Activated T-cell treated with anti-CD3 and anti-CD28 coated beads, Interleukin-2, amount 50 U/mL, for 4 hours (primary cell): ENCODE measurements around the gene MISP3. TPM values are rescaled to one million over a fixed set of nuclear protein-coding genes. Genes with fewer than 3 reads are reported as not detected.
A peak's percentile ranks its signal among the peaks of the same experiment; 100 is the strongest.

Experiments
- ATAC-seq, 2 donors: fragments of 200-7000 bp; cut with Tn5 transposase; one replicate each; pipeline ENCODE4 v1.10.0; 2021
- DNase-seq: peaks from one replicate; pipeline ENCODE4 v3.0.0-alpha.2; 2020
- H3K27me3 Mint-ChIP-seq: one replicate; pipeline ENCODE4 v1.8.0; 2021; ENCODE audit warnings: low read depth, mixed read lengths
- H3K36me3 Mint-ChIP-seq: one replicate; pipeline ENCODE4 v1.8.0; 2022; ENCODE audit warnings: mixed read lengths; ENCODE audit not compliant: insufficient read depth
- H3K4me1 Mint-ChIP-seq: one replicate; pipeline ENCODE4 v1.8.0; 2021; ENCODE audit warnings: low read depth, mixed read lengths
- H3K4me3 Mint-ChIP-seq: one replicate; pipeline ENCODE4 v1.8.0; 2021; ENCODE audit warnings: mild to moderate bottlenecking, moderate library complexity, mixed read lengths
- H3K9me3 Mint-ChIP-seq: one replicate; pipeline ENCODE4 v1.8.0; 2021; ENCODE audit warnings: mixed read lengths
- total RNA-seq, 3 donors: library from RNA; stranded (reverse); gene quantifications; one replicate each; pipeline ENCODE4 v1.2.1, GENCODE V29; 2021

MISP3 gene
- total RNA-seq, 3 donors from 2014 or later, result 0.24 to 0.48 (median 0.43) TPM

DNA sequence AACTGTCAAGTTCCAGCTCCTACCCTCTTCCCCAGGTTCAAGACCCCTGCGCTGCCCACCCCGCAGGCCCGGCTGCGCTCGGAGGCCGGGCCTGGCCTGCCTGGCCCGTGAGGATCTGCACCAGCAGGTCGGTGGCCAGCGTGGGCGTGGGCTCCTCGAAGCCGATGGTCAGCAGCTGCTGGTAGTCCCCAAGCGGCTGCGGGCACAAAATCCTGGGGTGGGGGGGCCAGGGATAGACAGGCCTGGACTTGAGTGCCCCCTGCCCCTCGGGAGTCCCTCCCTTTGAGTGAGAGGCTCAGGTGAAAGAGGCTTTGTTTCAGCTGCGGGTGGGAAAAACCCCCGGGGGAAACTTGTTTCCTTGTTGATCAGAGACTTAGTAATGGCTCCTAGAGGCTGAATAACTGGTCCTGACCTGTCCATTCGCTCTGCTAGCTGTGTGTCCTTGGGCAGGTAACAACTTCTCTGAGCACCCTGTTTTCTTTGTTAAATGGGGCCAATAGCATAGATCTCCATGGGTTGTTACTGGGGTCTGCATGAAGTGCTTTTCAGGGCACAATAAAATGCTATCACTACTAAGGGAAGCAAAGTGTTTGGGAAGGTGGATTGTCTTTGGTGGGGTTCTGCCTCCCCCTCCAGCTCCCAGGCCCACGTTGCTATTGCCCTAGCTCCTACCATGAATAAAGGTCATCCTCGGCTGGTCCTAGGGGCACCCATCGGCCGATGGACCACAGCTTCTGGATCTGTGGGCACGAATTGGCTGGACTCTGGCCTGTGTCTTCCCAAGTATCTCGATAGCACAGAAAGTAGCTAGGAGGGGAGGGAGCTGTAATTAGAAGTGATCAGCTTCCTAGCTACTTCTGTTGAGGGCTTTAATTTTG, 9.4 kb downstream of the MISP3 start:
- Mint-ChIP-seq H3K36me3 (no peaks in the 10 kb centered on the region), H3K4me1 (peaks cover 12% of the 10 kb centered on the region), H3K4me3 (peak overlapping the region; percentile 90), H3K9me3 (no peaks in the 10 kb centered on the region), H3K27me3 (no peaks in the 10 kb centered on the region)
- ATAC-seq (peak in 1 of 2 donors; percentile 12), DNase-seq (peak; percentile 20)

GRCh38 chr19:14082675-14082960, 10.0 kb downstream of the MISP3 start:
- Mint-ChIP-seq H3K27me3 (no peaks in the 10 kb centered on the region), H3K36me3 (no peaks in the 10 kb centered on the region), H3K4me3 (peak overlapping the region; percentile 90), H3K9me3 (no peaks in the 10 kb centered on the region), H3K4me1 (peaks cover 12% of the 10 kb centered on the region)
- ATAC-seq (no peak), DNase-seq (no peak)

GRCh38 chr19:14085309-14085995, 12.9 kb downstream of the MISP3 start, which contains the start of gene C19orf67:
TSS of gene C19orf67 (minus strand) at chr19:14085783. CDS start at chr19:14085627, 156 bp downstream.
- Mint-ChIP-seq H3K4me1 (peaks cover 14% of the 10 kb centered on the region), H3K9me3 (no peaks in the 10 kb centered on the region), H3K4me3 (no peak within 1 kb of the TSS), H3K27me3 (no peaks in the 10 kb centered on the region), H3K36me3 (peaks cover 8% of the 10 kb centered on the region)
- no peak for ATAC-seq
- no peak for DNase-seq

GRCh38 chr19:14086098-14086497, 13.5 kb downstream of the MISP3 start:
- ATAC-seq, result no peak
- H3K36me3 Mint-ChIP-seq, result peaks cover 8% of the 10 kb centered on the region
- no peaks in the 10 kb centered on the region for H3K9me3 Mint-ChIP-seq
- no peak for DNase-seq
- no peaks in the 10 kb centered on the region for H3K27me3 Mint-ChIP-seq
- peaks cover 12% of the 10 kb centered on the region for H3K4me1 Mint-ChIP-seq
- H3K4me3 Mint-ChIP-seq, result no peak overlapping the region

GRCh38 chr19:14088634-14089411, 16.2 kb downstream of the MISP3 start:
- H3K4me3 Mint-ChIP-seq, result peak overlapping the region; percentile 83
- peaks cover 13% of the 10 kb centered on the region for H3K4me1 Mint-ChIP-seq
- DNase-seq (no peak), ATAC-seq (no peak)
- peaks cover 7% of the 10 kb centered on the region for H3K9me3 Mint-ChIP-seq
- no peaks in the 10 kb centered on the region for H3K27me3 Mint-ChIP-seq
- peaks cover 8% of the 10 kb centered on the region for H3K36me3 Mint-ChIP-seq

GRCh38 chr19:14089412-14089661, 16.8 kb downstream of the MISP3 start:
- DNase-seq (peak; percentile 15), ATAC-seq (no peak)
- Mint-ChIP-seq H3K36me3 (peaks cover 8% of the 10 kb centered on the region), H3K27me3 (no peaks in the 10 kb centered on the region), H3K4me1 (peaks cover 13% of the 10 kb centered on the region), H3K9me3 (peaks cover 7% of the 10 kb centered on the region), H3K4me3 (peak overlapping the region; percentile 83)

DNA sequence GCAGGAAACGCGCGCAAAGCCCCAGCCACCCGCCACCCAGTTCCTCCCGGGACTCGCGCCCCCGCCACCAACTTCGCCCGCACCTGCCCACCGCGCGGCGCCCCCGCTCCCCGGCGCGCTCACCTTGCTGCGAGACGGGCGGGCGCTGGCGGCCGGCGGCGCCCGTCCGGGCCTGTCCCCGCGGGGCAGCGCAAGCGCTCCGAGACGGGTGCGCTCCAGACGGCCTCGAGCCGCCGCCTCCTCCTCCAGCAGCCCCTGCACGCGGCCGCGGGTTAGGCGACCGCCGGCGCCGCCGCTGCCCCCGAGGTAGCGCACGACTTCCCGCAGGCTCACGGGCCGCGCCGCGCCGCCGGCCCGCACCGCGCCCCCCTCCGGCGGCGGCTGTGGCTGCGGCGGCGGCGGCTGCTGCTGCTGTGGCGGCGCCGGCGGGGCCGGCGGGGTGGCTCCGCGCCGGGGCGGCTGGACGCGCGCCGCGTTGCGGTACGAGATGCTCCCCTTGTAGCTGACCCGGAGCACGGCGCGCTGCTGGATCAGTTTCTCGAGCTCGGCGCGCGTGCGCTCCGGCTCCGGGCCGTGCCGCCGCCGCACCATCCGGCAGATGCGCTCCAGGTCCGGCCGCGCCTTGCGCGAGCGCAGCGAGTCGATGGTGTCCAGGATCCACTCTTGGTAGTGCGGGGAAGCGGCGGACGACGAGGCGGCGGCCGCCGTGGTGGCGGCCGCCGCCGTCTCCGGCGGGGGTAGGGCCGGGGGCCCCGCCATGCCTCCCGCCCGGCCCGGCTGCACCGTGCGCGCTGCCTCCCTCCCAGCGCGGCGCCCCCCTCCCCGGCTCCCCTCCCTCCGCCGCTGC, 17.3 kb downstream of the MISP3 start:
- DNase-seq, result peak; percentile 40

DNA sequence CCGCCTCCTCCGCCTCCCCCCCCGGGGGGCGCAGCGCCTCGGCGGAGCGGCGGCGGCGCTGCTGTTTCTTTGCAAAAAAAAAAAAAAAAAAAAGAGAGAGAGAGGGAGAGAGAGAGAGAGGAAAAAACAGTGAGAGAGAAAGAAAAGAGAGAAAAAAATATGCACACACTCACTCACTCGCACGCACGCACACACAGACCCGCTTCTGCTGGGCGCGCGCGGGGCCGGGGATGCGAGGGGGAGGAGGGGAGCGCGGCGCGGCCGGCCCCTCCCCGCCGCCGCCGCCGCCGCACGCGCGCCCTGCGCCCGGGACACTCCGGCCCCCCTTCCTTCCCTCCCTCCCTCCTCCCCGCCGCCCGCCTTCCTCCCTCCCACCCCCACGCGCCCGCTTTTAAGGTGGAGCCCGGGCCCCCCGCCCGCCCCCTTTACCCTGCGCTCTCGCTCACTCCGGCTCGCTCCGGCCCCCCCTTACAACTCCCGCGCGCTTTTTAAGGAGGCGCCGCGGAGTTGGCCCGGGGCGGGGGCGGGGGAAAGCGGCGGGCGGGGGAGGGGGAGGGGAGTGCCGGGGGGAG, 18.0 kb downstream of the MISP3 start, which contains the start of gene SAMD1:
Gene SAMD1, minus strand, starts transcription at position 243 of the 572 bp plus-strand sequence.
- H3K4me3 Mint-ChIP-seq, result peak within 1 kb of the TSS; percentile 97
- peaks cover 8% of the 10 kb centered on the region for H3K36me3 Mint-ChIP-seq
- H3K4me1 Mint-ChIP-seq, result peaks cover 13% of the 10 kb centered on the region
- peaks cover 7% of the 10 kb centered on the region for H3K9me3 Mint-ChIP-seq
- no peaks in the 10 kb centered on the region for H3K27me3 Mint-ChIP-seq
- DNase-seq (peak; percentile 85), ATAC-seq (peak; percentile 65 to 68)

More for the DNA sequence above, 17.3 kb downstream of the MISP3 start:
- Mint-ChIP-seq H3K4me1 (peaks cover 13% of the 10 kb centered on the region), H3K36me3 (peaks cover 8% of the 10 kb centered on the region), H3K4me3 (peak overlapping the region; percentile 83), H3K9me3 (peaks cover 7% of the 10 kb centered on the region), H3K27me3 (no peaks in the 10 kb centered on the region)
- peak; percentile 19 to 23 for ATAC-seq

DNA sequence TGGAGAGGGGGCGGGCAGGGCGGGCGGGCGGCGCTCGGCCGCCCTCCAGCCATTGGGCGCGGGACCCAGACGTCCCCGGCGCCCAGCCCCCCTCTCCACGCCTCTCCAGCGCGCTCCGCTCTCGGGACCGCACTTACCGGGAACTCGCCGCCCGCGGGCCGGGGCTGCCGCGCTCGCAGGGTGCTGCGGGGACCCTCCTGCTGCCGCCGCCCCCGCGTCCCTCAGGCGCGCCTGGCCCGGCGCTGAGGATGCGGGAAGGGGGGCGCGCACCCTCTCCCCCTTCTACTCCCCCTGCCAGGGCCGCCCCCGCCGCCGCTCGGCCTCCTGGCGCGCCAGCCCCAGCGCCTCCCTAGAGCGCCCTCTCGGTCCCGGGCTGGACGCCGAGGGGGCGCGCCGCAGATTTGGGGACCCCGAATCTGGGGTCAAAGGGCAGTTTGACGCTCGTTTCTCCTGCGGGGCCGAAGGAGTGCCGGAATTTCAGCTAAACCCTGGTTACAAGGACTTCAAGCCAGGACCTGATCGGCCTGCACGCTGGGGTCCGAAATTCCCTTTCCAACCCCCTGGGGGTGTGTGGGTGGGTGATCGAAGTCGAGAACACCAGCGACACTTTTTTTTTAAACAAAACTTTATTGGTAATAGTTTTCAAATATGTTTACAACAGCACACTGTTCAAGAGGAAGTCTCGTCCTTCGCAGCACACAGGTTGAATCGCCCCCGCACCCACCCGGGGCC, 18.7 kb downstream of the MISP3 start:
- H3K4me1 Mint-ChIP-seq, result peaks cover 13% of the 10 kb centered on the region

DNA sequence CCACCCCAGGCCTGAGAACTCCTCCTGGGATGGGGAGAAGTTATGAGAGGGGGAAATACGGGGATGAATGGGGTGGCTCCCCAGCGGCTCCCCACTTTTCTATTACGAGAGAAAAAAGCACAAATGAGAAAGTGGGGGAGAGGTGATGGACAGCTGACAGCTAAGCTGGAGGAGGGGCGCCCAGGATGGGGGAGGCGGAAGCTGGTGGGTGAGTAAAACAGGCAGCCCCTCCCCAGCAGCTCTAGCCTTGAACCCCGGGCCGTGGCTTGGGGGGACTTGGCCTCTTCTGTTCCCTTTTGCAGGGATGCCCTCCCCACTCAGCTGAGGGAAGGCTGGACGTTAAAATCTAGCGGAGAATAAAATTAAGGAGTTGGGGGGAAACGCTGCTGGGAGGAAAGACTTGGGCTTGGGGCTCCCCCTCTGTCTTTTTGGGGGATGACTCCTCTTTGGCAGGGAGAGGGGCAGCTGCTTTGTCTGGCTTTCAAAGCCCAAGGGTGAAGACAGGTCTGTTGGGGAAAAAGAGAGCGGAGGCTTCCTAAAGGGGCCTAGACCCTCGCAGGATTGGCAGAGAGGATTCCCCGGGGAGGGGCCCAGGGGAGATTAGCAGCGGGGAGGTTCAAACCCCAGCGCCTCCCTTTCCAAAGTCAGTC, 19.4 kb downstream of the MISP3 start:
- DNase-seq, result no peak
- H3K27me3 Mint-ChIP-seq, result no peaks in the 10 kb centered on the region
- peak; percentile 2 to 3 for ATAC-seq
- H3K4me3 Mint-ChIP-seq, result peak overlapping the region; percentile 97
- peaks cover 12% of the 10 kb centered on the region for H3K36me3 Mint-ChIP-seq
- H3K9me3 Mint-ChIP-seq, result peaks cover 7% of the 10 kb centered on the region
- H3K4me1 Mint-ChIP-seq, result peaks cover 13% of the 10 kb centered on the region

More for the DNA sequence above, 18.7 kb downstream of the MISP3 start:
- Mint-ChIP-seq H3K9me3 (peaks cover 7% of the 10 kb centered on the region), H3K4me3 (peak overlapping the region; percentile 97), H3K27me3 (no peaks in the 10 kb centered on the region), H3K36me3 (peaks cover 8% of the 10 kb centered on the region)
- ATAC-seq, result peak; percentile 76 to 77
- DNase-seq, result peak; percentile 55

DNA sequence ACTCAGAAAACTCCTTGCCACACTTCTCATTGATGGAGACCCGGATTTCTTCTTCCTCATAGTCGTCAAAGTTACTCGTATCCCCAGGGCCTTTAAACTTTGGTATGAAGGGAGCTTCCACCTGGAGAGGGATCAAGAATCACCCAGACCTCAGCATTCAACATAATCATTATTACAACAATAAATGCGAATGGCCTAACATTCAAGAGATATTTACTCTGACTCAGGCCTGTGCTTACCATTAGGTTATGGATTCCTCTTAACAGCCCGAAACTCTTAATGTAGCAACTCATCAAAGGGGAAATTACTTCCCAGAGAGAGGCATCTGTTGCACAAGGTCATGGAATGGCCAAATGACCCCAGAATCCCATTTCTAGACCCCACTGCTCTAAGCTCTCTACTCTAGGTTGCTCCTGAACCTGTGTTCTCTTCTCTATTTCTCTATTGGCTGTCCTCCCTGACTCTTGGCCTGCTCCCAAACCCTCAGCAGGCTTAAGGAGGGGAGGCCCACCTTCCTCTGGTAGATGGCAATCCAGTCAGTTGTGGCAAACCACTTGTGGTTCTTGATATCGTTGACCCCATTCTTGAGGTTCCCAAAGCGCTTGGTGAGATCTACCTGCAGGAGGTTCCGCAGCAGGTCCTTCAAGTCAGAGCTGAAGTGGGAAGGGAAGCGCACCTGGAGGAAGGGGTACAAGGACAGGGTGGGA, 20.7 kb downstream of the MISP3 start:
- DNase-seq (no peak), ATAC-seq (no peak)
- Mint-ChIP-seq H3K4me3 (no peak overlapping the region), H3K4me1 (peaks cover 13% of the 10 kb centered on the region), H3K27me3 (no peaks in the 10 kb centered on the region), H3K9me3 (peaks cover 7% of the 10 kb centered on the region), H3K36me3 (peaks cover 12% of the 10 kb centered on the region)

GRCh38 chr19:14094854-14095253, 22.3 kb downstream of the MISP3 start:
- peaks cover 9% of the 10 kb centered on the region for H3K4me1 Mint-ChIP-seq
- H3K36me3 Mint-ChIP-seq, result peaks cover 8% of the 10 kb centered on the region
- no peak overlapping the region for H3K4me3 Mint-ChIP-seq
- no peak for ATAC-seq
- no peaks in the 10 kb centered on the region for H3K27me3 Mint-ChIP-seq
- DNase-seq, result no peak
- H3K9me3 Mint-ChIP-seq, result peaks cover 7% of the 10 kb centered on the region
